BE2C (cell line): Measurements from ENCODE around the gene METTL25.

ENCODE experiments used
- DNase-seq: peaks from one replicate; pipeline ENCODE4 v3.0.0-alpha.2; 2020
- H3K27me3 ChIP-seq: fragments of 250-450 bp; sonication (Bioruptor Pico); 2 replicates; pipeline ENCODE4 v1.5.1; 2020; ENCODE audit warnings: mild to moderate bottlenecking
- H3K36me3 ChIP-seq: fragments of 250-450 bp; sonication (Bioruptor Pico); 2 replicates; pipeline ENCODE4 v1.5.1; 2020; ENCODE audit warnings: mild to moderate bottlenecking
- H3K4me1 ChIP-seq: fragments of 250-450 bp; sonication (Bioruptor Pico); 2 replicates; pipeline ENCODE4 v1.5.1; 2020
- H3K4me3 ChIP-seq: 2 replicates; pipeline ENCODE4 v1.5.1; 2011; ENCODE audit warnings: low read depth, low read length
- H3K9me3 ChIP-seq: fragments of 250-450 bp; sonication (Bioruptor Pico); 2 replicates; pipeline ENCODE4 v1.5.1; 2020
- TF ChIP-seq, protein P1 (sequence below): IDR thresholded peaks from 2 replicates; pipeline ENCODE4 v1.5.1; 2012; ENCODE audit warnings: mild to moderate bottlenecking, low read depth, low read length

Gene METTL25

DNA sequence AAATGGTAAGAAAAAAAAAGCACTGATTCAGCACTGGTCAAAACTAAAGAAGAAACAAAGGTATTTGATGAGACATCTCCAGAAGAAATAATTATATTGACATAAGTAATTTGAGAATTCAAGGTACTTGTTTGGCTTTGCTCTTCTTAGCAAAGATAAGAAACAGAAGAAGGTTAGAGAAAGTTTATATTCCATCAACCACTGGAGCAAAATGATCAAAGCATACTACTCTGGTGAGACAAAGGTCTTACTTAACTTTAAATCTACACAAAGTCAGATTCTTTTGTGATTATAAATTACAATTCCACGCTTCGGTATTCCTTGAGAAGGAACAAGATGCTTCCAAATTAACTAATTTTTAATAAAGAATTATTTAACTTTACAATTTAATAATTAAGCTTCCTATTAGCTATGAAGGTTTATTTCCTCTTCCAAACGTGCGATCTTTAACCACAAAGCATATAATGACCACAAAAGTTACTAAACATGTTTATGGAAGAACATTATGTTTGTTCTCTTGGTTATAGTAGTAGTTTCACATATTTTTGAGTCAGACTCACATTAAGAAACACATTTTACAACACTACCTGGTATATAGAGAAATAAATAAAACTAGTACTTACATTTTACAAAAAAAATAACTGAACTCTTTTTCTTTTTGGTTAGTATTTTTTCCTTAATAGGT lies 53.4 kb downstream of the METTL25 start:
- no peaks in the 10 kb centered on the region for H3K4me1 ChIP-seq
- no peaks in the 10 kb centered on the region for H3K36me3 ChIP-seq
- no peak overlapping the region for H3K4me3 ChIP-seq
- no peaks in the 10 kb centered on the region for H3K27me3 ChIP-seq
- TF ChIP-seq, protein P1, sequence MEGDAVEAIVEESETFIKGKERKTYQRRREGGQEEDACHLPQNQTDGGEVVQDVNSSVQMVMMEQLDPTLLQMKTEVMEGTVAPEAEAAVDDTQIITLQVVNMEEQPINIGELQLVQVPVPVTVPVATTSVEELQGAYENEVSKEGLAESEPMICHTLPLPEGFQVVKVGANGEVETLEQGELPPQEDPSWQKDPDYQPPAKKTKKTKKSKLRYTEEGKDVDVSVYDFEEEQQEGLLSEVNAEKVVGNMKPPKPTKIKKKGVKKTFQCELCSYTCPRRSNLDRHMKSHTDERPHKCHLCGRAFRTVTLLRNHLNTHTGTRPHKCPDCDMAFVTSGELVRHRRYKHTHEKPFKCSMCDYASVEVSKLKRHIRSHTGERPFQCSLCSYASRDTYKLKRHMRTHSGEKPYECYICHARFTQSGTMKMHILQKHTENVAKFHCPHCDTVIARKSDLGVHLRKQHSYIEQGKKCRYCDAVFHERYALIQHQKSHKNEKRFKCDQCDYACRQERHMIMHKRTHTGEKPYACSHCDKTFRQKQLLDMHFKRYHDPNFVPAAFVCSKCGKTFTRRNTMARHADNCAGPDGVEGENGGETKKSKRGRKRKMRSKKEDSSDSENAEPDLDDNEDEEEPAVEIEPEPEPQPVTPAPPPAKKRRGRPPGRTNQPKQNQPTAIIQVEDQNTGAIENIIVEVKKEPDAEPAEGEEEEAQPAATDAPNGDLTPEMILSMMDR, result no peak
- no peaks in the 10 kb centered on the region for H3K9me3 ChIP-seq
- no peak for DNase-seq

GRCh38 chr12:82412246-82412645 lies 53.9 kb downstream of the METTL25 start:
- no peaks in the 10 kb centered on the region for H3K9me3 ChIP-seq
- H3K4me3 ChIP-seq, result no peak overlapping the region
- TF ChIP-seq, protein P1, result no peak
- H3K36me3 ChIP-seq, result no peaks in the 10 kb centered on the region
- no peaks in the 10 kb centered on the region for H3K4me1 ChIP-seq
- no peaks in the 10 kb centered on the region for H3K27me3 ChIP-seq
- no peak for DNase-seq

GRCh38 chr12:82414044-82414443 lies 55.7 kb downstream of the METTL25 start:
- DNase-seq, result no peak
- no peaks in the 10 kb centered on the region for H3K27me3 ChIP-seq
- no peak overlapping the region for H3K4me3 ChIP-seq
- no peaks in the 10 kb centered on the region for H3K4me1 ChIP-seq
- no peaks in the 10 kb centered on the region for H3K9me3 ChIP-seq
- no peaks in the 10 kb centered on the region for H3K36me3 ChIP-seq
- TF ChIP-seq, protein P1, result no peak

GRCh38 chr12:82414926-82415325 lies 56.6 kb downstream of the METTL25 start:
- no peaks in the 10 kb centered on the region for H3K36me3 ChIP-seq
- no peaks in the 10 kb centered on the region for H3K4me1 ChIP-seq
- no peaks in the 10 kb centered on the region for H3K9me3 ChIP-seq
- TF ChIP-seq, protein P1, result no peak
- no peak overlapping the region for H3K4me3 ChIP-seq
- H3K27me3 ChIP-seq, result no peaks in the 10 kb centered on the region
- DNase-seq, result no peak

DNA sequence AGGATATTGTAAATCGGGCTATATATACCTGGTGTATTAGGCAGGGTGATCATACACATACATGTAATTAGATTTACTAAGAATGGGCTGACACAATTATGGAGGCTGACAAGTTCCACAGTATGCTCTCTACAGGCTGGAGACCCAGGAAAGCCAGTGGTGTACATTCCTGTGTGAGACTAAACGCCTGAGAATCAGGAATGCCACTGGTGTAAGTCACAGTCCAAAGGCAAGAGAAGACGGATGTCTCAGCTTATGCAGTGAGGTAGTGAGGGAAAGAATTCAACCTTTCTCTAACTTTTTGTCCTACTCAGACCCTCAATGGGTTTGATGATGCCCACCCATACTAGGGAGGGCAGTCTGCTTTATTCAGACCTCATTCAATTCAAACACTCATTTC lies 57.1 kb downstream of the METTL25 start:
- TF ChIP-seq, protein P1, result no peak
- H3K36me3 ChIP-seq, result no peaks in the 10 kb centered on the region
- DNase-seq, result no peak
- no peak overlapping the region for H3K4me3 ChIP-seq
- H3K4me1 ChIP-seq, result no peaks in the 10 kb centered on the region
- no peaks in the 10 kb centered on the region for H3K9me3 ChIP-seq
- H3K27me3 ChIP-seq, result no peaks in the 10 kb centered on the region

DNA sequence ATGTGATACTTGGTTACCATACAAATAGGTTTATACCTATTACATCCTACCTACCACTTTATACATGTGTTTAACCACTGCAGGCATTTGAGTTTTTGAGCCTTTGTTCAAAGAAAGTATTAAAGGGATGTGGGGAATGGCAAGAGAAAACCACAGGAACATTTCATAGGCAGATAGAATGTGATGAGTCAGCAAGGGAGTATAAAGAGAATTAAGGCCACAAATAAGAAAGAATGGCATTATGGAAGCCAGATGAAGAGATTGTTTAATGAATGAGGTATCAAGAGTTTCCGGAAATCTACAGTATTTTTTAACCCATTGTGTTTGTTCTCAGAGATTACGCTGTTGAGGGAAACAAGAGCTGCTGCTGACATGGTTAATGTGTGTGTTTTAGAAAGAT lies 66.9 kb downstream of the METTL25 start:
- Histone ChIP-seq H3K4me3 (no peak overlapping the region), H3K36me3 (no peaks in the 10 kb centered on the region), H3K27me3 (no peaks in the 10 kb centered on the region), H3K4me1 (no peaks in the 10 kb centered on the region), H3K9me3 (no peaks in the 10 kb centered on the region; the same call in 1 of the 2 replicates)
- no peak for DNase-seq
- TF ChIP-seq, protein P1, result no peak
